Measurements from ENCODE around the gene DHRS9.

DNA sequence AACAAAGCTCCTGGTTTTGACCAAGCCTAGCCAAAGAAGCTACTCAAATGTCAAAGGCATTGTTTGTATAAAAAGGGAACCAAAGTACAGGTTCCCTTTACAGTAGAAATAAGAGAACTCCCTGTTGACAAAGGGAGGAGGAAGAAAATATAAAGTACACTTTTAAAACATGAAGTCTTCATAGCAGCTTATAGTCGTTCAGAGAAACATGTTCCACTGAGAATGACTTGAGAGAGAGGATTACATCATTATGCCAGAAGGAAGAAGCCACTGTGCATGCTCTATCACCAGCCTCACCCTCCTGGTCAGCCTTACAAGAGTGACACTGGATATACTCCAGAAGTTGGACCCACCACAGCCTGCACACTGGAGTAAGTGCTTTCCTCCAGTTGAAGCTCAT is 2.5 kb upstream of the DHRS9 start:
- no peak for TF ChIP-seq PHF8 (IDR thresholded peaks at IDR 0.05; ENCODE audit: borderline replicate concordance, low read depth)
- TF ChIP-seq POLR2A (IDR thresholded peaks at IDR 0.05; ENCODE audit: low read length), result no peak
- no peak for TF ChIP-seq KDM1A (IDR thresholded peaks at IDR 0.05; ENCODE audit: low read depth)
